HG03095 (cell line): ENCODE data around the gene SRD5A1.

Source experiments
- ATAC-seq: cut with Tn5 transposase; IDR thresholded peaks from one replicate; pipeline ENCODE4 v1.9.1; 2021; ENCODE audit warnings: moderate library complexity; ENCODE audit not compliant: unreplicated experiment

Gene SRD5A1

DNA sequence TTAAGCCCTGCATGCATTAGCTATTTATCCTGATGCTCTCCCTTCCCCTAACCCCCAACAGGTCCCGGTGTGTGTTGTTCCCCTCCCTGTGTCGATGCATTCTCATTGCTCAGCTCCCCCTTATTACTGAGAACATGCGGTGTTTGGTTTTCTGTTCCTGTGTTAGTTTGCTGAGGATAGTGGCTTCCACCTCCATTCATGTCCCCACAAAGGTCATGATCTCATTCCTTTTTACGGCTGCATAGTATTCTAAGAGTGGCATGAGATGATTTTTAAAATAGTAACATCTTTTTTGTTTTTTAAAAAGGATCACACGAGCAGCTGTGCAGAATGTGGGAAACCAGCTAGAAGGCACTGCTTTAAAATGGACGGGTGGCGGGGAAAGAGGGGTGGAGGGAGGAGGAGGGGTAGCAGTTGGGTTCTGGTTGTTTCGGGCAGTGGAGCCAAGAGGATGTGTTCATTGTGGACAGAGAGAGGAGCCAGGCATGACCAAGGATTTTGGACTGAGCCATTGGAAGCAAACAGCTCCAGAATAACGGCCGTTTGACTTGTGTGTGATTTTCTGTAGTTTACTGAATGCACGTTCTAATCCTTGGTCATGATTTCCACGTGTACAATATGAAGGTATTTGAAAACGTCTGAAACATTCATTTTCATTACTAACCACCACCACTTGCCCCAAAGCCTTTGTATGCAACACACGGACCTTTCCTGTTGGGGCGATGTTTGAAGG, 78.3 kb downstream of the SRD5A1 start:
- no peak for ATAC-seq

GRCh38 chr5:6712142-6712576, 78.9 kb downstream of the SRD5A1 start:
- peak; percentile 10 for ATAC-seq

DNA sequence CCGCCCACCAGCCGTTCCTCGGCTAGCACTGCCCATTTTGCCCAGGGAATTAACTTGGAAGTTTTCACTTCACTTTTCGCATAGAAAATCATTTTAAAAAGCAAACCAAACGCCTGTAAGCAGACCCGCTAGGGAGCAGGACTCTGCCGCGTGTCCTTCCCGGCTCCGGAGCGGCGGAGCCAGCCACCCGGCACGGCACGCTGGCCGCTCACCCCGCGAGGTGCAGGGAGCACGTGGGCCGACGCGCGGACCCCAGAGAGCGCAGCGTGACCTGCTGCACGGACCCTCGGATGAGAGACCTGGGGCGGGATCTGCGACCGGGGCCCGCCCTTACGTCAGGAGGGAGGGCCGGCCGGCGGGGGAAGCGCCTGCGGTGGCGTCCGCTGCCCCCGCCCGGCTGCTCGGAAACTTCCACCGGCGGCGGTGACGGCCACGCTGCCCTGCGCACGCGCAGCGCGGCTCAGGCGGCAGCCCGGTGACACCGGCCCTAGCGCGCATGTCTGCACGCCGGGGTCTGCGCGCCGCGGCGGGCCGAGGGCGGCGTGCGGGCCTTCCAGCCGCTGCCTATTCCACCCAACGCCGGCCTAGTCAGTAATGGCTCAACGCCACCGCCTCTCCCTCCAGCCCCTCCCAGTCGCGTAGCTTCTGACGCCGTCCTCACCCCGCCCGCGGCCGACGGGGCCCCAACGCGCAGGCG, 79.5 kb downstream of the SRD5A1 start:
- peak; percentile 55 for ATAC-seq

DNA sequence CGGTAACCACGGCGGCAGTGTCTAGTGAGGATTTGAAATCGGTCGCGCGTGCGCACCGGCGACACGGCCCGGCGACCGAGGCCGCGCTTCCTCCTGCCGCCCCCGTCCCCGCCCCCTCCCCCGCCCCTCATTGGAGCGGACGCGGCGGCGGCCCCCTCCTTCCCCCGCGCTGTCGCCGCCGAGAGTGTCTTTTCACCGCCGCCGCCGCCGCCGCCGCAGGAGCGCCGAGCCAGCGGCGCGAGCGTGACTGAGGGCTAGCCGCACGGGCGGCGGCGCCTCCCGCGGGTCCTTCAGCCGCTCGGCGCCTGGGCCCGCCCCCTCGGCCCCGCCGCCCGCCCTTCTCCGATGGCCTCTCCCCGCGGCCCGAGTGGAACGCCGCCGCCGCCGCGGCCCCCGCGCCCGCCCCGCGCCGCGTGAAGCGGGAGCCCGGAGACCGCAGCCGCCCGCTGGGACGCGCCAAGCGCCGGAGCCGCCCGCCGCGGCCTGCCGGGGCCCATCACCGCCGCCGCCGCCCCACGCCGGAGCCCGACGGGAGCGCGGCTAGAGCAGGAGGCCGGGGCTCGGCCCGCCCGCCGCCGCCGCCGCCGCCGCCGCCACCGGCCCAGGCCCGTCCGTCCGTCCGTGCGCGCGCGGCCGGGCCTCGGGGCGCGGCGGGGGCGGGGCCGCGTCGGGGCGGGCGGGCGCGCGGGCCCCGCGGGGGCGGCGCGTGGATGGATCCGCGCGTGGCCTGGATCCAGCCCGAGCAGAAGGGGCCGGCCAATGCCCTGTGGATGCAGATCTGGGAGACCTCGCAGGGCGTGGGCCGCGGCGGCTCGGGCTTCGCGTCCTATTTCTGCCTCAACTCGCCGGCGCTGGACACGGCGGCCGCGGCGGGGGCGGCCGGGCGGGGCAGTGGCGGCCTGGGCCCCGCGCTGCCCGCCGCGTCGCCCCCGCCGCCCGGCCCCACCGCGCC, 80.3 kb downstream of the SRD5A1 start, which contains the start of gene TENT4A:
Gene TENT4A (plus strand): TSS at position 159 of the 952 bp plus-strand sequence. CDS start 552 bp downstream, at position 711.
- no peak for ATAC-seq

DNA sequence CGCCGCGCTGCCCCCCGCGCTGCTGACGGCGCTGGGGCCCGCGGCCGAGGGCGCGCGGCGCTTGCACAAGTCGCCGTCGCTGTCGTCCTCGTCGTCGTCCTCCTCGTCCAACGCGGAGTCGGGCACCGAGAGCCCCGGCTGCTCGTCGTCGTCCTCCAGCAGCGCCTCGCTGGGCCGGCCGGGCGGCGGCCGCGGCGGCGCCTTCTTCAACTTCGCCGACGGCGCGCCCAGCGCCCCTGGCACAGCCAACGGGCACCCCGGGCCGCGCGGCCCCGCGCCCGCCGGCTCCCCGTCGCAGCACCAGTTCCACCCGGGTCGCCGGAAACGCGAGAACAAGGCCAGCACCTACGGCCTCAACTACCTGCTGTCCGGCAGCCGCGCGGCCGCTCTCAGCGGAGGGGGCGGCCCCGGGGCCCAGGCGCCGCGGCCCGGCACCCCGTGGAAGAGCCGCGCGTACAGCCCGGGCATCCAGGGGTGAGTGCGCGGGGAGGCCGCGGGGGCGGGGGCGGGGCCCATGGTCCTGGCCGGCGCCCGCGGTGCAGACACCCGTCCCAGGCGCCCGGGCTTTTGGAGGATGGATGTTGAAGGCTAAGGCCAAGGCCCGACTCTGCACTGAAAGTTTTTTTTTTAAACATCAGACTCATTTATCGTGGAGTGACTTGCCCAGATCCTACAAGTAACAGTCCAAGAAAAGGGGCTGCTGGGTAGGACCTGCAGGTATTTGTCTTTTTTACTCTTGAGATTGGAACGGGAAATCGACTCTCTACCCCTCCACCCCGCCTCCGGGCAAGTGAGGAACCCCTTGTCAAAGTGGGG, 81.2 kb downstream of the SRD5A1 start:
- no peak for ATAC-seq

DNA sequence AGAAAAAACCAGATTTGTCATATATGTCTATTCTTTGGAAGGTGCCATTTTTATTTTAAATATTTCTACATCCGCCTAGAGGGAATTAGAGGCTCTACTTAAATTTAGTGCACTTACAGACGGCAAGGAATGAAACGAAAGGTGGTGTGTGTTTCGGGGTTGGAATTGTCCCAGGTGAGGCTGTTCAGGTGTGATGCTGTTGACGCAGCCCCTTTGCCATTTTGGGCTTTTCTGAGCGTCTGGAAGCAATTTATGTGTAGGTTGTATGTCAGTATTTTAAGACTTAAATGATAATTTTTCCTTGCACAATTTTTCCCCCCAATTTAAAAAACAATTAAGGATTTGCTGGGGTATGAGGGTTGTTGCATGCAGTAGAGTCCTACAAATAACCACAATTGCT, 82.0 kb downstream of the SRD5A1 start:
- ATAC-seq = no peak

DNA sequence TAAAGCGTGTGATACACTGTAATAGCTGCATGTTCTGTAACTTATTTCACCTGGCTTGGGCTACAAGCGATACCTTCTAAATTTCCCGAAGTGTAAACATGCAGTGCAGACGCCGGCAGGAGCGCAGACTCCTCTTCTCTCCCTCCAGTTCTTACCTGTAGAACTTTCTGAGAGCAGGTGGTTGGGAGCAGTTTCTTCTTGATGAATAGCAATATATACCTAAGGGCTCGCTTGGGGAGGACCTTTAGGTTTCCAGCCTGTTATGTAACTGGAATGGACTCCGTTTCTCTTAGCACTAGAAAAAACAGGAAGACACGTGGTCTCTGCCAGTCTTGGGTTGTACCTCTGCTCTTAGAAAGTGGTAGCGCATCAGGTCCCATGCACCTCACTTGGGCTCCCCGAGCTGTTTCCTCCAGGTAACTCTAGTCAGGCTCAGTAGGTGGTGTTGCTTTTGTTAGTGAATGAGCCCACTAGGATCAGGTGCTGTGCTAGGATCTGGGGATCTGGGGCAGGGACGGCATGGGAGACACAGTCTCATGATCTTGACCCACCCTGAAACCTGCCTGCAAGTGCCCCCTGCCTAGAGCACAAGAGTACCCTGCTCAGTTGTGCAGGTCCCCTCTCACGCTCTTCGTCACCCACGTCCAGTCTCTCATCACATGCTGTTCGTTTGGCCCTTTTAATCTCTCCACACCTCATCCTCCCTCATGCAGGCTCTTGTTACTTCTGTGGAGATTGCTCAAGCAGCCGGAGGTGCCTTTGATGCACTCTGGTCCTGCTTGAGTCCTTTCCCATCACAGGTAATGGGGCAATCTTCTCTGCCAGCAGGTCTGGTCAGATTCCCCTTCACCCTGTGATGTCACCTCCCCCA, 82.8 kb downstream of the SRD5A1 start:
- no peak for ATAC-seq

DNA sequence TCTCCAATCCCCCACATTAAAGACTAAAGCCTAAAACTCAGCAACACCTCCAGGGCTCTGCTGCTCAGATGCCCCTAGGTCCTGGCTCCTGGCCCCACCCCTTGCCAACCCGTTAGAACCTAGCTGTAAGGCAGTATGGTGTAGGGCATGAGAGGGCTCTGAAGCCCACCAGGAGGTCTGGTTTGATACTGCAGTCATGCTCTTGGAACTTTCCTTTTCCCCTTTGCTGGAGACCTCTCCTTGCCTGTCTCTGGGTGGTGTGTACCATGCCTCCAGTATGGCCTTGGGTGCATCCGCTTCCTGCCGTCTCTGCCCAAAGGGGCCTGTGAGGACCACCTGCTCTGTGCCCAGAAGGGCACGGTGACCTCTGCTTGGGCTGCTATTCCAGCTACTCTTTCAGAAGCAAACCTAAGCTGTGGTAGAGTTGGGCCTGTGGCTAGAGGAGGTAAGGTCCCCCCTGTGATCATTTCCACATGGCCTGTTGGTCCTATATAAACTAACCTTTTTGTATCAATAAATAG, 83.4 kb downstream of the SRD5A1 start:
- ATAC-seq = no peak

GRCh38 chr5:6717247-6717646, 84.0 kb downstream of the SRD5A1 start:
- no peak for ATAC-seq

GRCh38 chr5:6717687-6718086, 84.4 kb downstream of the SRD5A1 start:
- ATAC-seq = no peak

DNA sequence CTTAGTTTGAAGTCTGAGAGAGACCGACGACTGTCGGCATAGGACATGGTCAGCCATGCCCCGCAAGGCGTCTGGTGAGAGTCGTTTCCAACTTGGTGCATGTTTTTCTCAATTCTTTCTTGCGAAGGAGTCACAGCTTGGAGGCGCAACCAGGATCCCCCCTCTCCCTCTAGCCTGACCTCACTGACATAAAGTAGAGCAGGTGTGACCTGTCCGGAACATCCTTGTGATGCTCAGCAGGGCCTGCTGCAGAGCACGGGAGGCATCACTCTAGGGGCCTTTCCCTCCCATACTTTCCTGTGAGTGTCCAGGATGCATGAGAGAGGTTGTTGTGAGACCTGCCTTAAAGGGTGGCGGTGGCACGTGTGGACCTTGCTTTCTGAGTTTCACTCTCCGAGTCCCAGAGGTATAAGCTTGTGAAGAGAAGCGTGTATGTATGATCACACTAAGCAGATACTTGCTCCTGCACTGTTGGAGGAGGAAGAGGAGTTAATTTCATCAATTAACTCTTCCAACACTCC, 85.0 kb downstream of the SRD5A1 start:
- ATAC-seq = peak; percentile 22

DNA sequence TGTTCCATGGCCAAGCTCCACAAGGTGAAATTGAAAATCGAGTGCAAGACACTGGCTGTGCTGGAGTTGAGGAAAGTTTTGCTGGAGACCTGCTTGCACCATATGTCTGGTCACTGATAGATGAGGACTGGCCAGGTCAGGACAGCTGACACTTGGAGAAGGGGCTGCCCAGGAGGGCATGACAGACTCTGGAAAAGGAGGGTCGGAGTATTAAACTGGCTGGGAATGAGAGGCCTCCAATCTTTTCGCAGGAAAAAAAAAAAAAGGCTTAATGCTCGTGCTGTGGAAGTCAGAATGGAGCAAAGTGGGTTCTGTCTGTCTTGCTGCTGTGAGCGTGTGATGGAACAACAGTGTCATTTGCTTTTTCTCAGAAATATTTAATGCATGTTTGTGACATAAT, 85.5 kb downstream of the SRD5A1 start:
- ATAC-seq = no peak

DNA sequence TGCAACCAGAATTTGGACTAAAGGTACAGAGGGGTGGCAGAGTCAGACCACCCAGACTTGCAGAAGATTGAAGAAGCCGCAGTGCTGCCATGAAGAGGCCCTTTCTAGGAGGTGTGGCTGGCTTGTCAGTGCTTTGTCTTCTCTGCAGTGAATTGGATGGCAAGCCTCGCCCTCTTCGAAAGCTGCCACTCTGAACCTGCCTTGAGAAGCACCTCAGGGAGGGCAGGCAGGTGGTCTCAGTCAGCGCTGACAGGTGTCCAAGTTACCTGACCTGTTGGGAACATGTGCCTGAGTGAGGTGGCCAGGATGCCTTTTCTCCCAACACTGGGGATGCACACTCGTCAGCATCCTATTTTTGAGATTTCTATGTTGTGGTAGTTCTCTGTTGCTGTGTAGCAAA, 86.2 kb downstream of the SRD5A1 start:
- ATAC-seq = no peak

GRCh38 chr5:6719896-6720560, 86.8 kb downstream of the SRD5A1 start:
- ATAC-seq = no peak

DNA sequence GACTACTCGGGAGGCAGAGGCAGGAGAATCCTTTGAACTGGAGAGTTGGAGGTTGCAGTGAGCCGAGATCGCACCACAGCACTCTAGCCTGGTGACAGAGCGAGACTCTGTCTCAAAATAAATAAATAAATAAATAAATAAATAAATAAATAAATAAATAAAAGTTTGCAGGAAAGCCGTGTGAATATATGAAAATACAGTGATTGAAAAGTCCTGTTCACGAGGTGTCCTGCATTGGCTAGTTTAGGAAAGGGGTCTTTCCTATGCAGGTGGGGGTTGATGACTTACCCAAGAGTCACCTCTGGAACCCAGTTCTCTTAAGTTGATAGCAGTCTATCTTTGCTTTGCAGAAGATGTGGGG, 87.3 kb downstream of the SRD5A1 start:
- ATAC-seq = no peak

DNA sequence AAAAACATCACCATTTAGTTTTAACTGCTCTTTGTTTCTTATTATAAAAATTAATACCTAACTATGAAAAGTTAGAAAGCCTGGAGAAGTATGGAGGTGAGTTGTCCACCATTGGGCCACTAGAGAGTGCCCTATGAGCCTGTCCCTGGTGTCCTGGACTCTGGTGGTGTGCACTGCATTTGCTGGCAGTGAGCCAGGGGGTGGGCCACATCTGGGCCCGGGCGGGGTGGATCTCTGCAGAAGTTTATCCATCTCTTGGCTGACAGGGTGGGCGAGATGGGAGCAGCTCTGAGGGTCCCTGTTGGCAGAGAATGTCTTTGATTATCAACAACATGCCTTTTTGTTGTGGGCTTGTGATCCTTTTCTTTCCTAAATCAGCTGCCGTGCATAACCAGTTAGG, 88.2 kb downstream of the SRD5A1 start:
- no peak for ATAC-seq

- peak; percentile 47 for ATAC-seq
Observed at GRCh38 chr5:6722015-6722414, 88.8 kb downstream of the SRD5A1 start.

- no peak for ATAC-seq
Observed at GRCh38 chr5:6723122-6723815, 90.0 kb downstream of the SRD5A1 start.
